Activated CD4-positive, alpha-beta T cell treated with anti-CD3 and anti-CD28 coated beads, Interleukin-2, amount 10 ng/mL, durations not matched to agents 7 days and 5 days (primary cell): ENCODE measurements around the gene ZNF467. TPM values are rescaled to one million over a fixed set of nuclear protein-coding genes. Genes with fewer than 3 reads are reported as not detected.
A peak's percentile ranks its signal among the peaks of the same experiment; 100 is the strongest.

Experiments used
- CTCF ChIA-PET: fragments of 350-600 bp; sonication (Branson Sonifier 250); formaldehyde crosslinking; loops from one replicate; lab custom pipeline; 2021; ENCODE audit warnings: antibody characterized with exemption; lab: Charles Lee
- POLR2A ChIA-PET: fragments of 350-600 bp; sonication (Branson Sonifier 250); formaldehyde crosslinking; loops from one replicate; lab custom pipeline; 2021; ENCODE audit warnings: antibody characterized with exemption; lab: Charles Lee
- DNase-seq: peaks from one replicate; pipeline ENCODE4 v3.0.0-alpha.2; 2020
- H3K27ac Mint-ChIP-seq: one replicate; pipeline ENCODE4 v1.8.0; 2021; ENCODE audit warnings: mild to moderate bottlenecking, moderate library complexity, mixed read lengths
- H3K27me3 Mint-ChIP-seq: one replicate; pipeline ENCODE4 v1.8.0; 2021; ENCODE audit warnings: mixed read lengths
- H3K36me3 Mint-ChIP-seq: one replicate; pipeline ENCODE4 v1.8.0; 2021; ENCODE audit warnings: low read depth, mixed read lengths
- H3K4me1 Mint-ChIP-seq: one replicate; pipeline ENCODE4 v1.8.0; 2021; ENCODE audit warnings: mixed read lengths
- H3K4me3 Mint-ChIP-seq: one replicate; pipeline ENCODE4 v1.8.0; 2021; ENCODE audit warnings: mild to moderate bottlenecking, moderate library complexity, mixed read lengths
- H3K9me3 Mint-ChIP-seq: one replicate; pipeline ENCODE4 v1.8.0; 2021; ENCODE audit warnings: mixed read lengths
- total RNA-seq, 2 experiments: library from RNA; stranded (reverse); gene quantifications; one replicate each; pipeline ENCODE4 v1.2.3, GENCODE V29; 2021

The ZNF467 gene
- total RNA-seq, 2 experiments from 2014 or later = 0.15 to 0.32 TPM

- no peaks in the 10 kb centered on the region for H3K27me3 Mint-ChIP-seq
- CTCF ChIA-PET = no interaction called here
- no peak for DNase-seq
These were observed 52.2 kb downstream of the ZNF467 start for GRCh38 chr7:149721084-149721601.

GRCh38 chr7:149720372-149721083, 52.9 kb downstream of the ZNF467 start:
- H3K4me1 Mint-ChIP-seq = peaks cover 14% of the 10 kb centered on the region
- ChIA-PET CTCF (no interaction called here), POLR2A (no interaction called here)
- no peak for DNase-seq
- H3K27me3 Mint-ChIP-seq = no peaks in the 10 kb centered on the region
- no peak overlapping the region for H3K27ac Mint-ChIP-seq
- no peak overlapping the region for H3K4me3 Mint-ChIP-seq
- no peaks in the 10 kb centered on the region for H3K9me3 Mint-ChIP-seq
- H3K36me3 Mint-ChIP-seq = peaks cover 3% of the 10 kb centered on the region

More at GRCh38 chr7:149721084-149721601, 52.2 kb downstream of the ZNF467 start:
- H3K36me3 Mint-ChIP-seq = peaks cover 3% of the 10 kb centered on the region
- no peaks in the 10 kb centered on the region for H3K9me3 Mint-ChIP-seq
- peaks cover 7% of the 10 kb centered on the region for H3K4me1 Mint-ChIP-seq
- H3K4me3 Mint-ChIP-seq = no peak overlapping the region
- H3K27ac Mint-ChIP-seq = no peak overlapping the region
- POLR2A ChIA-PET = no interaction called here

GRCh38 chr7:149719912-149720335, 53.5 kb downstream of the ZNF467 start:
- peaks cover 18% of the 10 kb centered on the region for H3K4me1 Mint-ChIP-seq
- no peak for DNase-seq
- H3K9me3 Mint-ChIP-seq = no peaks in the 10 kb centered on the region
- POLR2A ChIA-PET = no interaction called here
- CTCF ChIA-PET = no interaction called here
- no peak overlapping the region for H3K27ac Mint-ChIP-seq
- H3K36me3 Mint-ChIP-seq = peaks cover 3% of the 10 kb centered on the region
- no peaks in the 10 kb centered on the region for H3K27me3 Mint-ChIP-seq
- H3K4me3 Mint-ChIP-seq = no peak overlapping the region

GRCh38 chr7:149719050-149719899, 54.1 kb downstream of the ZNF467 start:
- no peak for DNase-seq
- H3K36me3 Mint-ChIP-seq = peaks cover 3% of the 10 kb centered on the region
- ChIA-PET POLR2A (no interaction called here), CTCF (interaction anchor here (1.1 kb wide), 1 partner anchor 18 kb away, joined by 3 read pairs; no protein-coding TSS in a partner anchor)
- no peak overlapping the region for H3K27ac Mint-ChIP-seq
- peaks cover 19% of the 10 kb centered on the region for H3K4me1 Mint-ChIP-seq
- no peak overlapping the region for H3K4me3 Mint-ChIP-seq
- H3K9me3 Mint-ChIP-seq = no peaks in the 10 kb centered on the region
- H3K27me3 Mint-ChIP-seq = no peaks in the 10 kb centered on the region

GRCh38 chr7:149718730-149719049, 54.7 kb downstream of the ZNF467 start:
- CTCF ChIA-PET = interaction anchor here (1.1 kb wide), 1 partner anchor 18 kb away, joined by 3 read pairs; no protein-coding TSS in a partner anchor
- H3K36me3 Mint-ChIP-seq = peaks cover 3% of the 10 kb centered on the region
- POLR2A ChIA-PET = no interaction called here
- H3K4me3 Mint-ChIP-seq = no peak overlapping the region
- no peaks in the 10 kb centered on the region for H3K9me3 Mint-ChIP-seq
- no peak overlapping the region for H3K27ac Mint-ChIP-seq
- no peaks in the 10 kb centered on the region for H3K27me3 Mint-ChIP-seq
- H3K4me1 Mint-ChIP-seq = peaks cover 22% of the 10 kb centered on the region
- no peak for DNase-seq

- Mint-ChIP-seq H3K27me3 (no peaks in the 10 kb centered on the region), H3K27ac (no peak overlapping the region), H3K4me3 (no peak overlapping the region), H3K4me1 (peaks cover 22% of the 10 kb centered on the region), H3K9me3 (peaks cover 3% of the 10 kb centered on the region), H3K36me3 (peaks cover 3% of the 10 kb centered on the region)
- no peak for DNase-seq
- ChIA-PET CTCF (no interaction called here), POLR2A (no interaction called here)
These were observed 55.9 kb downstream of the ZNF467 start for GRCh38 chr7:149717481-149717880.

- DNase-seq = no peak
- H3K9me3 Mint-ChIP-seq = peaks cover 6% of the 10 kb centered on the region
- no peak overlapping the region for H3K4me3 Mint-ChIP-seq
- CTCF ChIA-PET = interaction anchor here (1.4 kb wide), 1 partner anchor 25 kb away, joined by 4 read pairs; no protein-coding TSS in a partner anchor
- H3K4me1 Mint-ChIP-seq = peaks cover 22% of the 10 kb centered on the region
- H3K27me3 Mint-ChIP-seq = peaks cover under 1% of the 10 kb centered on the region
- POLR2A ChIA-PET = no interaction called here
- peaks cover 3% of the 10 kb centered on the region for H3K36me3 Mint-ChIP-seq
- no peak overlapping the region for H3K27ac Mint-ChIP-seq
These were observed 56.5 kb downstream of the ZNF467 start for GRCh38 chr7:149716932-149717307.

- peak overlapping the region; percentile 16 for H3K27ac Mint-ChIP-seq
- DNase-seq = no peak
- peaks cover 22% of the 10 kb centered on the region for H3K4me1 Mint-ChIP-seq
- peak overlapping the region; percentile 84 for H3K4me3 Mint-ChIP-seq
- peaks cover 12% of the 10 kb centered on the region for H3K9me3 Mint-ChIP-seq
- CTCF ChIA-PET = interaction anchor here (0.6 to 1.4 kb wide), 3 partner anchors 10 to 56 kb away, joined by 3 to 4 read pairs (median 3); no protein-coding TSS in a partner anchor
- POLR2A ChIA-PET = no interaction called here
- H3K27me3 Mint-ChIP-seq = peaks cover 5% of the 10 kb centered on the region
- peaks cover 3% of the 10 kb centered on the region for H3K36me3 Mint-ChIP-seq
These were observed 57.1 kb downstream of the ZNF467 start for GRCh38 chr7:149716007-149716931.

- Mint-ChIP-seq H3K4me3 (peak overlapping the region; percentile 84), H3K27me3 (peaks cover 5% of the 10 kb centered on the region), H3K9me3 (peaks cover 17% of the 10 kb centered on the region), H3K36me3 (peaks cover 5% of the 10 kb centered on the region), H3K4me1 (peaks cover 22% of the 10 kb centered on the region), H3K27ac (peak overlapping the region; percentile 85)
- POLR2A ChIA-PET = no interaction called here
- DNase-seq = no peak
- CTCF ChIA-PET = interaction anchor here (0.6 to 1.4 kb wide), 4 partner anchors 9 to 57 kb away, joined by 3 to 5 read pairs (median 4); no protein-coding TSS in a partner anchor
These were observed 57.9 kb downstream of the ZNF467 start for GRCh38 chr7:149715476-149715875.

- no peak for DNase-seq
- Mint-ChIP-seq H3K27me3 (peaks cover 5% of the 10 kb centered on the region), H3K27ac (peak overlapping the region; percentile 85), H3K36me3 (peaks cover 5% of the 10 kb centered on the region), H3K4me3 (peak overlapping the region; percentile 84), H3K9me3 (peaks cover 17% of the 10 kb centered on the region), H3K4me1 (peaks cover 22% of the 10 kb centered on the region)
- CTCF ChIA-PET = interaction anchor here (0.9 to 1.0 kb wide), 2 partner anchors 10 to 90 kb away, joined by 3 to 5 read pairs; no protein-coding TSS in a partner anchor
- POLR2A ChIA-PET = no interaction called here
These were observed 58.4 kb downstream of the ZNF467 start for GRCh38 chr7:149714910-149715471.
